DOHH2 (cell line): ENCODE results near the gene PSG11.
"Not testable (repeated sequence)": the region's sequence is repeated elsewhere in the genome, so short reads cannot be mapped to it uniquely, and the experiment has no call there.

Experiments
- CTCF ChIP-seq: fragments of 200-600 bp; sonication (generic); IDR thresholded peaks from one replicate; pipeline ENCODE4 v1.5.1; 2014; ENCODE audit warnings: antibody characterized with exemption, mild to moderate bottlenecking, low read depth, low read length; ENCODE audit not compliant: poor library complexity, severe bottlenecking
- EZH2phosphoT487 ChIP-seq: fragments of 200-600 bp; sonication (generic); IDR thresholded peaks from 2 replicates; pipeline ENCODE4 v1.6.1; 2017; ENCODE audit warnings: borderline replicate concordance, mild to moderate bottlenecking, antibody characterized with exemption, low read length, moderate library complexity, mixed read lengths

- not testable (repeated sequence) for TF ChIP-seq CTCF, EZH2phosphoT487
Measured at GRCh38 chr19:42989186-42989585, 37.1 kb downstream of the PSG11 start.
